Gastrocnemius medialis (tissue), 4 donors: Measurements from ENCODE around the gene RMI2. TPM values are rescaled to one million over a fixed set of nuclear protein-coding genes. Genes with fewer than 3 reads are reported as not detected.

Experiments
- ATAC-seq, 2 donors: fragments of 150-250 bp; one replicate each; pipeline ENCODE4 v1.9.1; 2016
- DNase-seq, 2 donors: peaks; one replicate each; pipeline ENCODE4 v3.0.0-alpha.2; 2019
- H3K27ac ChIP-seq, 4 donors: fragments of 200-600 bp; sonication (generic); 1 replicate in 1 of 4; 2 replicates in 3 of 4; pipeline ENCODE4 v1.5.1; 2016 to 2018; ENCODE audit warnings: mild to moderate bottlenecking in 2 of 4, moderate library complexity in 1 of 4
- H3K27me3 ChIP-seq, 3 donors: fragments of 200-600 bp; sonication (generic) in 2 of 3; 1 replicate in 1 of 3; 2 replicates in 2 of 3; pipeline versions ENCODE4 v1.5.1 to v1.6.0; 2016 to 2019; ENCODE audit warnings: mild to moderate bottlenecking in 1 of 3, moderate library complexity in 1 of 3
- H3K36me3 ChIP-seq, 2 donors: fragments of 200-600 bp; sonication (generic) in 1 of 2; one replicate each; pipeline ENCODE4 v1.5.1; 2017 to 2018
- H3K4me1 ChIP-seq, 2 donors: fragments of 200-600 bp; sonication (generic) in 1 of 2; one replicate each; pipeline ENCODE4 v1.5.1; 2016 to 2017; ENCODE audit warnings: mild to moderate bottlenecking in 2 of 2
- H3K4me3 ChIP-seq, 4 donors: fragments of 200-600 bp; sonication (generic) in 3 of 4; 1 replicate in 1 of 4; 2 replicates in 3 of 4; pipeline ENCODE4 v1.5.1; 2016 to 2019; ENCODE audit warnings: mild to moderate bottlenecking in 2 of 4
- H3K9me3 ChIP-seq, 3 donors: fragments of 200-600 bp; sonication (generic) in 2 of 3; 1 replicate in 1 of 3; 2 replicates in 2 of 3; pipeline ENCODE4 v1.5.1; 2016 to 2019
- POLR2A ChIP-seq, 2 donors: fragments of 450-650 bp; IDR thresholded peaks; one replicate each; pipeline ENCODE4 v1.6.1; 2017; ENCODE audit warnings: antibody characterized with exemption in 2 of 2, mild to moderate bottlenecking in 2 of 2, moderate library complexity in 2 of 2
- in situ Hi-C, 4 donors: fragments of 200-750 bp; cut with MboI; loops; one replicate each; pipeline versions ENCODE4 v1.15.0 to v1.8.0; 2017; ENCODE audit warnings: low sequenced_read_pairs in 4 of 4
- intact Hi-C: fragments of 100-400 bp; cut with DNase I; formaldehyde crosslinking; loops from one replicate; pipeline ENCODE4 v1.15.1; 2023; ENCODE audit warnings: low total_unique reads
- total RNA-seq, 4 donors: library from RNA; depleted of rRNA; stranded (reverse); fragments of >200 nt; gene quantifications; one replicate each; pipeline versions ENCODE4 v1.1.0 to v1.2.3, GENCODE V29; 2016
- TF ChIP-seq, protein P1 (sequence below), 5 experiments: fragments of 450-650 bp in 3 of 5; fragments of 200-600 bp in 2 of 5; sonication (generic) in 2 of 5; IDR thresholded peaks in 4 of 5; conservative IDR thresholded peaks in 1 of 5; 1 replicate in 4 of 5; 2 replicates in 1 of 5; pipeline ENCODE4 v1.5.1; 2016 to 2019; ENCODE audit warnings: antibody characterized with exemption in 5 of 5, mild to moderate bottlenecking in 3 of 5, moderate library complexity in 3 of 5

RMI2 gene
- total RNA-seq, 4 donors from 2014 or later: 0.44 to 0.49 TPM; not detected in 2

DNA sequence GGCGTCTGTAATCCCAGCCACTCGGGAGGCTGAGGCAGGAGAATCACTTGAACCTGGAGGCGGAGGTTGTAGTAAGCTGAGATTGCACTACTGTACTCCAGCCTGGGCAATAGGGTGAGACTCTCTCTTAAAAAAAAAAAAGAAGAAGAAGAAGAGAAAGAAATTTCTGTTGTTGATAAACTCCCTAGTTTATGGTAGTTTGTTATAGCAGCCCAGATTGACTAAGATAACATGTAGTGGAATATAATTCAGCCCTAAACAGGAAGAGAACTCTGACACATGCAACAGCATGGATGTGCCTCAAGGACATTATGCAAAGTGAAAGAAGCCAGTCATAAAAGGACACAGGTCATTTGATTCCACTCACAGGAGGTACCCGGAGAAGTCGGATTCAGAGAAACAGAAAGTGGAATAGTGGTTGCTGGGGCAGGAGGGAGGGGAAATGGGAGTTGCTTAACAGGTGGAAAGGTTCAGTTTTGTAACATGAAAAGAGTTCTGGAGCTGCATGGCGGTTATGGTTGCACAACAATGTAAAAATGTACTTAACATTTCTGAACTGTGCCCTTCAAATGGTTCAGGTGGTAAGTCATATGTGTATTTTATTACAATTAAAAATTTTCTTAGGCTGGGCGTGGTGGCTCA, 38.1 kb upstream of the RMI2 start:
- no peak for TF ChIP-seq POLR2A (IDR thresholded peaks at IDR 0.05)
- TF ChIP-seq, protein P1, sequence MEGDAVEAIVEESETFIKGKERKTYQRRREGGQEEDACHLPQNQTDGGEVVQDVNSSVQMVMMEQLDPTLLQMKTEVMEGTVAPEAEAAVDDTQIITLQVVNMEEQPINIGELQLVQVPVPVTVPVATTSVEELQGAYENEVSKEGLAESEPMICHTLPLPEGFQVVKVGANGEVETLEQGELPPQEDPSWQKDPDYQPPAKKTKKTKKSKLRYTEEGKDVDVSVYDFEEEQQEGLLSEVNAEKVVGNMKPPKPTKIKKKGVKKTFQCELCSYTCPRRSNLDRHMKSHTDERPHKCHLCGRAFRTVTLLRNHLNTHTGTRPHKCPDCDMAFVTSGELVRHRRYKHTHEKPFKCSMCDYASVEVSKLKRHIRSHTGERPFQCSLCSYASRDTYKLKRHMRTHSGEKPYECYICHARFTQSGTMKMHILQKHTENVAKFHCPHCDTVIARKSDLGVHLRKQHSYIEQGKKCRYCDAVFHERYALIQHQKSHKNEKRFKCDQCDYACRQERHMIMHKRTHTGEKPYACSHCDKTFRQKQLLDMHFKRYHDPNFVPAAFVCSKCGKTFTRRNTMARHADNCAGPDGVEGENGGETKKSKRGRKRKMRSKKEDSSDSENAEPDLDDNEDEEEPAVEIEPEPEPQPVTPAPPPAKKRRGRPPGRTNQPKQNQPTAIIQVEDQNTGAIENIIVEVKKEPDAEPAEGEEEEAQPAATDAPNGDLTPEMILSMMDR (IDR thresholded peaks at IDR 0.05 in 4 of 5, conservative IDR thresholded peaks at IDR 0.05 in 1 of 5): no peak
- DNase-seq (no peak), ATAC-seq (no peak)
- intact Hi-C loops: no loop called here
- in situ Hi-C loops: no loop called here
- no peaks in the 10 kb centered on the region for H3K9me3 ChIP-seq
- no peak overlapping the region for H3K27ac ChIP-seq
- H3K27me3 ChIP-seq: no peaks in the 10 kb centered on the region
- H3K36me3 ChIP-seq: no peaks in the 10 kb centered on the region
- no peak overlapping the region for H3K4me3 ChIP-seq
- H3K4me1 ChIP-seq: no peaks in the 10 kb centered on the region

DNA sequence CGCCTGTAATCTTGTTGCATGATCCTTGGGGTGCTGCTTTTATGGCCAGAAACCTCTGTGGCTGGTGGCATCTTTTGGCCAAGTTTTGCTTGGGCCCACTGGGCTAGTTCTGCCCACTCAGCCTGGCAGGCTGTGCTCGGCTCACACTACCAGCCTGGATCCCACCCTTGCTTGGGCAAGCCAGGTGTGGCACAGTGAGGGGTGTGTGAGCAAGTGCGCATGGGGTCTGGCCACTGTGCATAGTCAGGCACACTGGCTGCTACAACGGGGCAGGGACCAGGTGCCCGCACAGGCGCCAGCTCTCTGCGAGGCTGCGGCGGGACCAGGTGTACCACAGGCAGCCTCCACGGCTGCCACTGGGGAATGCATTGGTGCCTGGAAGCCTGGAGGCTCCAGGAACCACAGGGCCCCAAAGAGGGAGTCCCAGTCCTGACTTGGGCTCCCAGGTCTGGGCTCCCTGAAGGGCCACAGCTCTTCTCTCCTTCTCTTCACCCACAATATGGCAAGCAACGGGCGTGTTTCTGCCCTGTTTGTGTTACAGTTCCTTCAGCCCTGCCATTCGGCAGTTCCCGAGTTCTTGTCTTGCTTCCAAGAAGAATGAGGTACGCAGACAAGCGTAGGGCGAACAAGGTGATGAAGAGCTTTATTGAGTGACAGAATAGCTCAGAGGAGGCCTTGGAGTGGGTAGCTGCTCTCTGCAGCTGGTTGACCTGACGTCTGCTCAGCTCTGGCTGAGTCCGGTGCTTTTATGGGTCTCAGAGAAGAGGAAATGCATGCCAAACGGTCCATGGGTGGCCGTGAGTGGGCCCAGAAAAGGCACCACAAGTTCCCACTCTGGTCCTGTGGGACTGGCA, 37.4 kb upstream of the RMI2 start:
- ATAC-seq (no peak), DNase-seq (no peak)
- Histone ChIP-seq H3K27me3 (no peaks in the 10 kb centered on the region), H3K4me1 (no peaks in the 10 kb centered on the region), H3K4me3 (no peak overlapping the region), H3K36me3 (no peaks in the 10 kb centered on the region), H3K9me3 (no peaks in the 10 kb centered on the region), H3K27ac (no peak overlapping the region)
- TF ChIP-seq POLR2A (IDR thresholded peaks at IDR 0.05): no peak
- TF ChIP-seq, protein P1 (IDR thresholded peaks at IDR 0.05 in 4 of 5, conservative IDR thresholded peaks at IDR 0.05 in 1 of 5): no peak
- intact Hi-C loops (no loop called here), in situ Hi-C loops (no loop called here)

DNA sequence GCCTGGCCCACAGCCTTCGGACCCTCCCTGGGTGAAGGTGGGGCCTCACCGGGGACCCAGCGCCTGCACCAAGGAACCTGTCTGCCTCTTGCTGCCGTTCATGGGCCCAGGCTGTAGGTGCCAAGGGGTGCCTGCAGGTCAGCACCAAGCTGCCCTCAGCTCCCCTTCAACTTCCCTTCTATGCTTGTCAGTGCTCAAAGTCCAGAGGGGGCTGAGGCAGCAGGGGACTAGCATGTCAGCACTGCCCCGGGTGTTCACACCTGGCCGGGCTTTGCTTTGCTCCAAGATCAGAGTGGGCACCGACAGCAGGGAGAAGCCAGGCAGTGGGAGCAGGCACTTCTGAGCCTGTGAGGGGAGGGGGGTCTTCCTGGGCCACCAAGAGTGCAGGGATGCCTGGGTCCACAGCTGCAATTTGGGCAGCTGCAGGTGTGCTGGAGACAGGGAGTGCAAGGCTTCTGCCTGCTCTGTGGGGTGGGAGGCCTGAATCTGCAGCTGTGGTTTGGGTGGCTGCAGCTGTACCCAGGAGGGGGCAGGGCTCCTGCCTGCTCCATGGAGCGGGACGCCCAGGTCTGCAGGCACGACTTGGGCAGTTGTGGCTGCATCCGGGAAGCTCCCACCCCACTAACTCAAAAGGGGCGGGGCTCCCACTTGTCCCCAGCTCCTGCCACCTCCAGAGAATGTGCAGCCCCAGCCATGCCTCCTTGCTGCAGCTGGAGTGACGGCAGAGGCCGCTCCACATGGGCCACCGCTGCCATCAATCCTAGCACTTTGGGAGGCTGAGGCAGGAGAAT, 36.6 kb upstream of the RMI2 start:
- Histone ChIP-seq H3K27me3 (no peaks in the 10 kb centered on the region), H3K9me3 (no peaks in the 10 kb centered on the region), H3K4me3 (no peak overlapping the region), H3K27ac (no peak overlapping the region), H3K4me1 (no peaks in the 10 kb centered on the region), H3K36me3 (no peaks in the 10 kb centered on the region)
- no peak for DNase-seq
- TF ChIP-seq POLR2A (IDR thresholded peaks at IDR 0.05): no peak
- TF ChIP-seq, protein P1 (IDR thresholded peaks at IDR 0.05 in 4 of 5, conservative IDR thresholded peaks at IDR 0.05 in 1 of 5): no peak
- in situ Hi-C loops (no loop called here), intact Hi-C loops (no loop called here)
- no peak for ATAC-seq

DNA sequence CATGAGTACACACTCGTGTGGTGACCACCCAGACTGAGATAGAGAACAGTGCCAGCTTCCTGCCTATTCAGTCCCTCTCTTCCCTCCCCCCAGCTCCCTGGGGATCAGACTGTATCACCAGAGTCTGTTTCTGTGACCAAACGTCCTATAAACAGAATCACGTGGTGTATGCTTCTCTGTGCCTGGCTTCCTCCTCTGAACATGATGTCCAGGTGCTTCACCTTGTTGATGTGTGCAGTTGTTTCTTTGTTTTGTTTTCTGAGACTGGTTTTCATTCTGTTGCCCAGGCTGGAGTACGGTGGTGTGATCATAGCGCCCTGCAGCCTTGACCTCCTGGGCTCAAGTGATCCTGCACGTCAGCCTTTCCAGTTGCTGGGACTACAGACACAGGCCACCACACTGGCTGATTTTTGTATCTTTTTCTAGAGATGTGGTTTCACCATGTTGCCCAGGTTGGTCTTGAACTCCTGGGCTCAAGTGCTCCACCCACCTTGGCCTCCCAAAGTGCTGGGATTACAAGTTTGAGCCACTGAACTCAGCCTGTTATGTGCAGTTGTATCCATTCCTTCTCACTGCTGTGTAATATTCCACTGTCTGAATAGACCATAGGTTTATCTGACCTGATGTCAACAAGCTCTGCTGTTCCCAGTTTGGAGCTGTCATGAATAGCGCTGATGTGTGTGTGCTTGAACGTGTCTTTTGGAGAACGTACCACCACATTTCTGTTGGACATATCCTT, 35.2 kb upstream of the RMI2 start:
- no peak for ATAC-seq
- no peaks in the 10 kb centered on the region for H3K36me3 ChIP-seq
- DNase-seq: no peak
- H3K9me3 ChIP-seq: no peaks in the 10 kb centered on the region
- H3K4me3 ChIP-seq: no peak overlapping the region
- H3K27ac ChIP-seq: no peak overlapping the region
- in situ Hi-C loops (no loop called here), intact Hi-C loops (no loop called here)
- H3K4me1 ChIP-seq: no peaks in the 10 kb centered on the region
- H3K27me3 ChIP-seq: no peaks in the 10 kb centered on the region
- TF ChIP-seq, protein P1 (IDR thresholded peaks at IDR 0.05 in 4 of 5, conservative IDR thresholded peaks at IDR 0.05 in 1 of 5): no peak
- no peak for TF ChIP-seq POLR2A (IDR thresholded peaks at IDR 0.05)
